GM18517 (cell line): Measurements from ENCODE around the gene CREG1.
"Not testable (repeated sequence)": the region's sequence is repeated elsewhere in the genome, so short reads cannot be mapped to it uniquely, and the experiment has no call there.

Experiments
- ATAC-seq: cut with Tn5 transposase; IDR thresholded peaks from one replicate; pipeline ENCODE4 v1.9.1; 2021; ENCODE audit warnings: mild to moderate bottlenecking, moderate library complexity; ENCODE audit not compliant: unreplicated experiment

Gene CREG1

GRCh38 chr1:167553136-167554027 lies at the start of gene CREG1:
Gene CREG1, minus strand, starts transcription at chr1:167553762.
- peak; percentile 89 for ATAC-seq

GRCh38 chr1:167602840-167603239 lies 49.3 kb upstream of the CREG1 start:
- ATAC-seq: no peak

- ATAC-seq: no peak
These were observed 48.2 kb upstream of the CREG1 start for GRCh38 chr1:167601442-167602383.

- ATAC-seq: peak; percentile 84
These were observed 46.5 kb upstream of the CREG1 start for GRCh38 chr1:167599957-167600581.

GRCh38 chr1:167594822-167595221 lies 41.3 kb upstream of the CREG1 start:
- ATAC-seq: no peak

GRCh38 chr1:167593860-167594259 lies 40.3 kb upstream of the CREG1 start:
- ATAC-seq: no peak

- no peak for ATAC-seq
These were observed 38.9 kb upstream of the CREG1 start for GRCh38 chr1:167592475-167592874.

GRCh38 chr1:167588361-167588760 lies 34.8 kb upstream of the CREG1 start:
- no peak for ATAC-seq

- ATAC-seq: no peak
These were observed 34.3 kb upstream of the CREG1 start for GRCh38 chr1:167587872-167588271.

GRCh38 chr1:167587342-167587741 lies 33.8 kb upstream of the CREG1 start:
- ATAC-seq: no peak

- ATAC-seq: no peak
These were observed 31.0 kb upstream of the CREG1 start for GRCh38 chr1:167584581-167584980.

- no peak for ATAC-seq
These were observed 29.2 kb upstream of the CREG1 start for GRCh38 chr1:167582722-167583121.

GRCh38 chr1:167582064-167582463 lies 28.5 kb upstream of the CREG1 start:
- no peak for ATAC-seq

GRCh38 chr1:167579986-167580385 lies 26.4 kb upstream of the CREG1 start:
- no peak for ATAC-seq

GRCh38 chr1:167578939-167579521 lies 25.5 kb upstream of the CREG1 start:
- ATAC-seq: no peak

- ATAC-seq: no peak
These were observed 22.1 kb upstream of the CREG1 start for GRCh38 chr1:167575649-167576048.

- ATAC-seq: no peak
These were observed 19.5 kb upstream of the CREG1 start for GRCh38 chr1:167573035-167573434.

GRCh38 chr1:167570712-167571111 lies 17.1 kb upstream of the CREG1 start:
- ATAC-seq: not testable (repeated sequence)

GRCh38 chr1:167567663-167568062 lies 14.1 kb upstream of the CREG1 start:
- ATAC-seq: no peak

- no peak for ATAC-seq
These were observed 13.2 kb upstream of the CREG1 start for GRCh38 chr1:167566766-167567165.

GRCh38 chr1:167565922-167566321 lies 12.4 kb upstream of the CREG1 start:
- ATAC-seq: no peak
